ENCODE data around the gene CBLN3.

CBLN3 gene

GRCh38 chr14:24378981-24379906 lies 50.2 kb downstream of the CBLN3 start:
- no peak for DNase-seq

DNA sequence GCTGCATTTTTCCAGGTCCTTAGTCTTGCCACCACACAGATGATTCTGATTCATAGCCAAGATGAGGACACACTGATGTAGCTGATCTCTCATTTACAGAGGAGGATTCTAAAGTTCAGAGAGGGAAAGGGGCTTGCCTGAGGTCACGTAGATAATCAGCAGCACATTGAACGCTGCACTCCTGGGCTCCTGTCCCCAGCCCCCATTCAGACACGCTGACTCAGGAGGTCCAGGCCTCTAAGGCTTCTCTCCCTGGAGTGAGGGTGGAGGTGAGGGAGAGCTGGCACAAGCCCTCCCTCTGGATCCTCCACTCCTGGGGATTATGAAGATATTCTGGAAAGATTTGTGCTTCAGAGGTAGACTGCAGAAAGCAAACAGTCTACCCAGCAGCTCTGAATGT lies 51.1 kb downstream of the CBLN3 start:
- DNase-seq, result no peak

DNA sequence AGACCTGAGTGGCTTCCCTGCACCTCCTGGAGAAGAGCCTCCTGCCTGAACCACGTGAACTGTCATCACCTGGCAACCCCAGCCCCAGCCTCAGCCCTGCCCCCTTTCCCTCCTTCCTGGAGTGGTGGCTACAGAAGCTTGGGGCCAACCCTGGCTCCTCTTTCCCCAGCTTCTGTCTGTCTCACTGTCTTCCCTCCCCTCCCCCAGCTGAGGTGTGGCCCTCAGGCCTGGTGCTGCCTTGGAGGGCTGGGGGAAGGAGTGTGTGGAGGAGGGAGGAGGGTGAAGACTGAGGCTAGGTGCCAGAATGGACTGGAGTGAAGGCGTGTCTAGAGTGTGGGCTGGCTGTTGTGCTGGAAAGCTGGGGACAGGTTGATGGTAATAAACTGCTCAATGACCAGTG lies 51.8 kb downstream of the CBLN3 start:
- DNase-seq, result no peak

- DNase-seq, result no peak
Observed at GRCh38 chr14:24377126-24377525, 52.3 kb downstream of the CBLN3 start.

Data from NCI-H446 treated with DMSO at 0.1 percent for 48 hours (cell line).